Measurements from ENCODE around the gene LRRC9.

LRRC9 gene

GRCh38 chr14:60067882-60068281 is 147.9 kb downstream of the LRRC9 start:
- Histone ChIP-seq H3K27me3 (ENCODE audit: insufficient read depth, poor library complexity, severe bottlenecking) (no peaks in the 10 kb centered on the region), H3K4me3 (replicated peaks; ENCODE audit: insufficient read depth, low read length) (no peak overlapping the region), H3K27ac (replicated peaks) (no peak overlapping the region)
- TF ChIP-seq SPI1 (IDR thresholded peaks at IDR 0.05; ENCODE audit: borderline replicate concordance, low read depth): no peak
- no peak for TF ChIP-seq REST (IDR thresholded peaks at IDR 0.05; ENCODE audit: insufficient replicate concordance, low read depth)
- TF ChIP-seq, protein P1, sequence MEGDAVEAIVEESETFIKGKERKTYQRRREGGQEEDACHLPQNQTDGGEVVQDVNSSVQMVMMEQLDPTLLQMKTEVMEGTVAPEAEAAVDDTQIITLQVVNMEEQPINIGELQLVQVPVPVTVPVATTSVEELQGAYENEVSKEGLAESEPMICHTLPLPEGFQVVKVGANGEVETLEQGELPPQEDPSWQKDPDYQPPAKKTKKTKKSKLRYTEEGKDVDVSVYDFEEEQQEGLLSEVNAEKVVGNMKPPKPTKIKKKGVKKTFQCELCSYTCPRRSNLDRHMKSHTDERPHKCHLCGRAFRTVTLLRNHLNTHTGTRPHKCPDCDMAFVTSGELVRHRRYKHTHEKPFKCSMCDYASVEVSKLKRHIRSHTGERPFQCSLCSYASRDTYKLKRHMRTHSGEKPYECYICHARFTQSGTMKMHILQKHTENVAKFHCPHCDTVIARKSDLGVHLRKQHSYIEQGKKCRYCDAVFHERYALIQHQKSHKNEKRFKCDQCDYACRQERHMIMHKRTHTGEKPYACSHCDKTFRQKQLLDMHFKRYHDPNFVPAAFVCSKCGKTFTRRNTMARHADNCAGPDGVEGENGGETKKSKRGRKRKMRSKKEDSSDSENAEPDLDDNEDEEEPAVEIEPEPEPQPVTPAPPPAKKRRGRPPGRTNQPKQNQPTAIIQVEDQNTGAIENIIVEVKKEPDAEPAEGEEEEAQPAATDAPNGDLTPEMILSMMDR (IDR thresholded peaks at IDR 0.05; ENCODE audit: insufficient read depth, low read length): no peak
- no peak for TF ChIP-seq POLR2AphosphoS5 (IDR thresholded peaks at IDR 0.05; ENCODE audit: low read depth)
- no peak for DNase-seq (ENCODE audit: low read depth in 1 of 2, low spot score in 1 of 2)

DNA sequence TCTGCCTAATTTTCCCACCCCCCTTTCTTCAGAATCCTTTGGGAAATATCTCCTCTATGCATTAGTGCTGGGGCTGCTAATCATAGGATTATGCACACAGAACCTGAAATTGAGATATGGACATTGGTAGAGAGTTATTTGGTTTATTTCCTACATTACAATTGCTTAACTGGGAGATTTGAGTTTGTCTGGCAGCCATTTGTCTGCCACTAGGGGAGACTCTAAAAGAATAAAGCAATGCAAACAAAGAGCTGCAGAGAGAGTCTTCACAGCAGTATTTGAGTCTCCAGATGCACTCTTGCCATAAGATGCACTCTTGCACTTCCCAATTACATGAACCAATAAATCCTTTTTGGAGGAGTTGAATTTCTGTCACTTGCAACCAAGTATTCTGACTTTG is 159.8 kb downstream of the LRRC9 start:
- Histone ChIP-seq H3K4me3 (replicated peaks; ENCODE audit: insufficient read depth, low read length) (no peak overlapping the region), H3K27ac (replicated peaks) (no peak overlapping the region), H3K27me3 (ENCODE audit: insufficient read depth, poor library complexity, severe bottlenecking) (no peaks in the 10 kb centered on the region)
- TF ChIP-seq SPI1 (IDR thresholded peaks at IDR 0.05; ENCODE audit: borderline replicate concordance, low read depth) (no peak), REST (IDR thresholded peaks at IDR 0.05; ENCODE audit: insufficient replicate concordance, low read depth) (no peak), POLR2AphosphoS5 (IDR thresholded peaks at IDR 0.05; ENCODE audit: low read depth) (no peak), GABPA (IDR thresholded peaks at IDR 0.05; ENCODE audit: low read depth) (no peak)
- TF ChIP-seq, protein P1 (IDR thresholded peaks at IDR 0.05; ENCODE audit: insufficient read depth, low read length): no peak
- DNase-seq (ENCODE audit: low read depth in 1 of 2, low spot score in 1 of 2): no peak

GRCh38 chr14:60085085-60085484 is 165.1 kb downstream of the LRRC9 start:
- TF ChIP-seq POLR2AphosphoS5 (IDR thresholded peaks at IDR 0.05; ENCODE audit: low read depth) (no peak), GABPA (IDR thresholded peaks at IDR 0.05; ENCODE audit: low read depth) (no peak), SPI1 (IDR thresholded peaks at IDR 0.05; ENCODE audit: borderline replicate concordance, low read depth) (no peak), REST (IDR thresholded peaks at IDR 0.05; ENCODE audit: insufficient replicate concordance, low read depth) (no peak)
- TF ChIP-seq, protein P1 (IDR thresholded peaks at IDR 0.05; ENCODE audit: insufficient read depth, low read length): no peak
- DNase-seq (ENCODE audit: low read depth in 1 of 2, low spot score in 1 of 2): no peak
- H3K27me3 ChIP-seq (ENCODE audit: insufficient read depth, poor library complexity, severe bottlenecking): no peaks in the 10 kb centered on the region

More at GRCh38 chr14:60085085-60085484, 165.1 kb downstream of the LRRC9 start:
- Histone ChIP-seq H3K27ac (replicated peaks) (no peak overlapping the region), H3K4me3 (replicated peaks; ENCODE audit: insufficient read depth, low read length) (no peak overlapping the region)
